Effector CD8-positive, alpha-beta T cell (primary cell): ENCODE results near the gene MAGEA9.
"Not testable (repeated sequence)": the region's sequence is repeated elsewhere in the genome, so short reads cannot be mapped to it uniquely, and the experiment has no call there.

Experiments
- DNase-seq: peaks from one replicate; lab custom pipeline; 2025; lab: John Stamatoyannopoulos, UW
- total RNA-seq, 4 experiments: gene quantifications; one replicate each; lab custom pipeline; 2026; lab: John Stamatoyannopoulos, UW

The MAGEA9 gene
- total RNA-seq, result 0 reads per million in 4 experiments

DNA sequence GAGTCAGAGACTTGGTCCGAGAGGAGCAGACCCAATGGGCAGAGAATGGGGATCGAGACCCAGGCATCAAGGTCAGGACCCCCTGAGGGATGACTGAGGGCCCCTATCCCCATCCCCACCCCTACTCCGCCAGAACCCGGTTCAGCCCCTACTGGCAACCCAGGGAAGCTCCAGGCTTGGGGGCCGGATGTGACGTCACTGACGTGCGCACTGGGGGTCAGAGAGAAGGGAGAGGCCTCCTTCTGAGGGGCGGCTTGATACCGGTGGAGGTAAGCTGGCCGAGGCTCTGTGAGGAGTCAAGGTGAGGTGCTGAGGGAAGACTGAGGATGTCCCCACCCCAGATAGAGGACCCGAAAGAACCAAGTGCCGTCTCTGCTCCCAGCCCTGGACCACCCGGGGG, at the start of gene MAGEA9:
MAGEA9 (plus strand) TSS at position 204 of the 400 bp plus-strand sequence. CDS start 4,281 bp downstream, outside the sequence.
- DNase-seq, result not testable (repeated sequence)

GRCh38 chrX:149742269-149742668, 39.5 kb upstream of the MAGEA9 start:
- DNase-seq, result not testable (repeated sequence)

GRCh38 chrX:149746390-149747007, 35.2 kb upstream of the MAGEA9 start:
- not testable (repeated sequence) for DNase-seq

DNA sequence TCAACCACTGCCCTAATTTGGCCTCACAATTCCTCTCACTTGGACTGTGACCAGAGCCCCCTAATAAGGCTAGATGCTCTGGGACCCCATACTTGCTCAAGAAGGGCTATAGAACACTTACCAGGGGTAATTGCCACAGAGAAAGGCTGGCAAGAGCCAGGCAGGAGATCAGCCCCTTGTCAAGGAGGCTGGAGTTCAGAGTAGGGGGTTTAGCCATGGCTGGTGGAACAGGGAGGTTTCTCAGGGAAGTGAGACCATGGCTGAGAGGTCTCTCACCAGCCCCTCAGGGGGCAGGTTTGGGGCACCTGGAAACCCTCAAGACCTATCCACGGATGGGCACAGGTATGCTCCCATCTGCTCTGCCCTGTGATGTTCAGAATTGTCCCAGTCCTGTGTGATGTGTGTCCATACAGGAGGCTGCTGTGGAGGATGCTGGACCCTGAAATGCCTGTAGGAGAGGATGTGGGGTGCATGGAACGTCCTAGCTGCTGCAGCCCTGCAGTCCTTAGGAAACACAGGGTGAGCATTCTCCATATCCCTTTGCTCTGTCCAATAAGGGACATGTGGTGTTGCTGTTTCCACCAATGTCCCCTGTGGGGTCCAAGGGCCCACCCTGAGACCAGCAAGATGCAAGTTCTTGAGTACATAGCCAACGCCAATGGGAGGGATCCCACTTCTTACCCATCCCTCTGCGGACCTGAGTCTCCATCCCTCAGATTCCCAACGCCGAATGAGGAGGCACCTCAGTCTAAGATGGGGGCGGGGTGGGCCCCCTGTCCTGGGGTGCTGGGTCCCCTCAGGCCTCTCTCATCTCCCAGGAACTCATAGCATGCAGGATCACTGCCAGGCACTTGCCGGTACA, 24.3 kb upstream of the MAGEA9 start:
- DNase-seq, result no peak

- no peak for DNase-seq
Measured at GRCh38 chrX:149758068-149758714, 23.5 kb upstream of the MAGEA9 start.

DNA sequence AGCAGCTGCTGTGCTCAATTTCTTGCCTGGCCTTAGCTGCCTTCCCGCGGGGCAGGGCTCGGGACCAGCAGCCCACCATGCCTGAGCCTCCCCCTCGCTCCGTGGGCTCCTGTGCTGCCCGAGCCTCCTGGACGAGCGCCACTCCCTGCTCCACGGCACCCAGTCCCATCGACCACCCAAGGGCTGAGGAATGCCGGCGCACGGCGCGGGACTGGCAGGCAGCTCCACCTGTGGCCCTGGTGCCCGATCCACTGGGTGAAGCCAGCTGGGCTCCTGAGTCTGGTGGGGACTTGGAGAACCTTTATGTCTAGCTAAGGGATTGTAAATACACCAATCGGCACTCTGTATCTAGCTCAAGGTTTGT, 23.0 kb upstream of the MAGEA9 start:
- not testable (repeated sequence) for DNase-seq

- DNase-seq, result no peak
Measured at GRCh38 chrX:149759824-149760223, 21.9 kb upstream of the MAGEA9 start.

GRCh38 chrX:149760965-149761364, 20.8 kb upstream of the MAGEA9 start:
- DNase-seq, result no peak

DNA sequence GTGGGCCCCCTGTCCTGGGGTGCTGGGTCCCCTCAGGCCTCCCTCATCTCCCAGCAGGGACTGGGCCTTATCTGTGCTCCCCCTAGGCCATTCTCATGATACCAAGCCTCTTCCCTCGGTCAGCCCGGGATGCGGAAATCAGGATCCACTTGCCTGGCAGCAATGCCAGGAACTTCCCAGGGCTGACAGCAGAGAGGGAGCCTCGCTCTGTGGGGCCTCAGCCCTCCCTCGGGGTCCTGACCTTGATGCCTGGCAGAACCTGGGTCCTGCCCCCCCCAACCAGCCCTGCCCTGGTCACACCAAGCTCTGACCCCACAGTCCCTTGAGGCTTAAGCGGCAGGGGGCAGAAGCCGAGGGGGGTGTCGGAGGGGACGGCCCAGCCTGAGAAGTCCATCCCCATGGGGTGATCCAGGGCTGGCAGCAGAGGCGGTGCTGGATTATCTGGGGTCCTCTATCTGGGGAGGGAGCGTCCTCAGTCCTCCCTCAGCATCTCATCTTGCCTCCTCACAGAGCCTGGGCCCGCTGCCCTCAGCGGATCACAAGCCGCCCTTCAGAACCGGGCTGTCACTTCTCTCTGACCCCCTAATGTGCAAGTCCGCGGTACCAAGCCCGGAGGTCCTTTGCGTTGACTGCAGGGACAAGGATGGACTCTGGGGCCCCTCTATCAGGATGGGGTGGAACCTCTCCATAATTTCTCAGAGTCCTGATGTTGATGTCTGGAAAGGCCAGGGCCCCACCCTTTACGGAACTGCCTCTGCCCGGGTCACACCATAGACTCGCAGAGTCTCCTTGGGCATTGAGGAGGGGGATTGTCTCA, 19.7 kb upstream of the MAGEA9 start:
- not testable (repeated sequence) for DNase-seq

- DNase-seq, result no peak
Measured at GRCh38 chrX:149762696-149763614, 18.8 kb upstream of the MAGEA9 start.

DNA sequence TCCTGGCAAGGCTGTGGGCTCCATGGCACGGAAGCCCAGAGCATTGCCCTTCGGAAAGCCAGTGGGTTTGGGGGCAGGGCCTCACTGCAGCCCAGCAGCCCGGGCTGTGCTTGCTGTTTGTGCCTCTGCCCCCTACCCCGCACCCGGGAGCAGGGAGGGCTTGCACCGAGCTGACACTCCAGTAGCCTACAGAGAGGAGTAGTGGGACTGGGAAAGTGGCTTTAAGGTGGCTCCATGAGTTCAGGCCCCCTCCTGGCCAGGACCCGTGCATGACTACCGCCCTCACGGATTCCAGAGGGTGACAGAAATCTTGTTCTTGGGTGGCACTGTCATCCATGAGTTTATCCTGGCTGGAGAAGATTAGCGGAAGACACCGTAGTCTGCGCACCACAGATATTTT, 11.4 kb upstream of the MAGEA9 start:
- not testable (repeated sequence) for DNase-seq

DNA sequence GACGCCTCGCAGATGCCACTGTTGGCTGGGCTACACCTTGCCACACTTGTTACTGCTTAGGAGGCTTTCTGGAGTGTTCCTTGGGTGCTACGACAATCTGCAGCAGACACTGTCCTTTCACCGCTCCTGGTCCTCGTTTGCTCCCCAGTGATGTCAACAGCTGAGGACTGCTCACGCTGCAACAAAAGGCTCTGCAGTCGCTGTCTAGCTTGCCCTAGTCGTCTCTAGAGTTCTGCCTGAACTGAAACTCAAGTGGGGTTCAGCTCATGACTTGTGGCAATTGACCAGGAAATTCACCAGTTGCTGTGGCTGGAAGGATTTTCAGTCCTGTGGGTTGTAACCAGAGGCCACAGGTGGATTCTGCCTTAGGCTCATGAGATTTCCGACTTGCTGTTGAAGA, 8.7 kb upstream of the MAGEA9 start:
- DNase-seq, result not testable (repeated sequence)

DNA sequence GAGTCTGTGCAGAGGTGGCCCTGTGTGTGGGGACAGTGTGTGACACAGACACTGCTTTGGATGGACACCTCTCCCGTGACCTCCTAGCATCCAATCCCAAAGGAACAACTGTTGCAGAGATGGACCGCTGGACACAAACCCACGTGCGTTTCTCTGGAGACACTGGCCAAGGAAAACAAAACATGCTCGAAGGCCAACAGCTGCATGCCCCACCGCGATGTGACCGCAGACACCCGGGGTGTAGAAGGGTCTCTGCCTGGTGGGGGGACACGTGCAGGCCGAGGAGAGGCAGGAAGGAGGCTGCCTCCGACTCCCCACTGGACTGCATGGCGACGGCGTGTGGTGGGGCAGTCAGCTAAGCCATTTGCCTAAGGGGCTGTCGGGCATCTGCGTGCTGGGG, 8.0 kb upstream of the MAGEA9 start, which contains the start of gene HSFX1:
HSFX1 (plus strand) TSS at position 301 of the 400 bp plus-strand sequence. CDS start 614 bp downstream, outside the sequence.
- not testable (repeated sequence) for DNase-seq

- not testable (repeated sequence) for DNase-seq
Measured at GRCh38 chrX:149777999-149778398, 3.7 kb upstream of the MAGEA9 start.

DNA sequence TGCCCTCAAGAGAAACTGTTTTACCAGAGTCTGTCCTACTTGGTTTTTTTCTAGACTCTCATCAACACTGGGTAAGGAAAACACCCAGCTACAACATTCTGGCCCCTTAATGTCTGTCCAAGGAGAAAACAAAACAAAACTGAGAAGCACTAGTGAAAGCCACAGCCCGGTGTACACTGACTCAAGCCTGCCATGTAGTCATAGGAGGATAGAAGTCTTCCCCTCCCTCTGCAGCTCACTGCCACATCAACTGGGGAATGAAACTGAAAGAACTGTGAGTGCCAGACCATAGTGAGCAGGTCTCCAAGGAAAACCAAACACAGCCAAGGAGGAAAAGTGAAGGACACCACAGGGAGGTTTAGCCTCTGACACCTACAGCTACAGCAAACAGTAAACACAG, 13.8 kb downstream of the MAGEA9 start:
- not testable (repeated sequence) for DNase-seq

DNA sequence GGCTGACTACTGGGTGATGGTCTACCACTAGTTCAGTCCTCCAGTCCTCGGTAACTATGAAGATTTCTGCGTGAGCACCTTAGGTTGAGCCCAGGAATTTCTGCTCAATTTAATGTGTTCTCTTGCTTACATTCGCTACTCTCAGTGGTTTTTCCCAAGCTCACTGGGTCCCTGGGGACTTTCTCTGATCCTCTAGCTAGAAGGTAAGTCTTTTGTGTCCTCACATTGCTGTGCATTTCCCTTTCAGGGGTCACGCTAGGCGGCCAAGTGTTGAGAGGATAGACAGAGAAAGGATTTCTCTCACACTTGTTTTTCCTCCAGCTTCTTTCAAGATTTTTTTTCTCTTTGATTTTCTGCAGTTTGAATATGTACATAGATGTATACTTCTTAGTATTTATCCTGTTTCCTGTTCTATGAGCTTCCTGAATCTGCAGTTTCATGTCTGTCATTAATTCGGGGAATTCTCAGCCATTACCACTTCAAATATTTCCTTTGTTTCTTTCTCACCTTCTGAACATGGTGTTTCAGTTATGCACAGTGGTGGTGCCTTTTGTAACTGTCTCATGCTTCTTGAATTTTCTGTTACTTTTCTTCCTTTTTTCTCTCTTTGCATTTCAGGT, 17.5 kb downstream of the MAGEA9 start:
- no peak for DNase-seq

- DNase-seq, result no peak
Measured at GRCh38 chrX:149799938-149800337, 18.2 kb downstream of the MAGEA9 start.

DNA sequence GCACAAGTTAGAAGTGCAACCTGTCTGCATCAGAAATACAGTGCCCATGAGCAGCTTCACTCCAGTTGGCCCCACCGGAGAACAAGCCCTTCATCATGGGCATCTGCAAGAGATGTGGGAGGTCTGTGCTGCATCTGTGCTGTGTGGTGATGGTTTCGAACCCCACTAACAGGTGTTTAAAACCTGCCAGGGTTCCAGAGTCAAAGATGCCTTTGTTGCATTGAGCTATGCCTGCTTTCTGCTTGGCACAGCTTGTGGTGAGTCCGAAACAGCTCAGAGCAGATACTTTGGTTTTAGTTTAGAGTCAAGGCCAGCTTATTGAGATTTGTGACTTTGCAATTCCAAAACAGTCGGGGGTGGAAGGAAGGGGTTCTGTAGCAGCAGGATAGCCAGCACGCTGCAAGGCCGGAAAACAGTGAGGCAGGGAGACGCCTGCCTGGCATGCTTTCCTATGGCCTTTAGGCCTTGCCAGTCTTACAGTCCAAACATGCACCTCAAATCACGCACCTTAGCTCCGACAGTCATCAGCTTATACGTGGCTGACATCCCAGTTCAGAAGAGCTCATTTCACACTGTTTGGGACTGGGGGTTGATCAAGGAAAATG, 21.8 kb downstream of the MAGEA9 start:
- no peak for DNase-seq

DNA sequence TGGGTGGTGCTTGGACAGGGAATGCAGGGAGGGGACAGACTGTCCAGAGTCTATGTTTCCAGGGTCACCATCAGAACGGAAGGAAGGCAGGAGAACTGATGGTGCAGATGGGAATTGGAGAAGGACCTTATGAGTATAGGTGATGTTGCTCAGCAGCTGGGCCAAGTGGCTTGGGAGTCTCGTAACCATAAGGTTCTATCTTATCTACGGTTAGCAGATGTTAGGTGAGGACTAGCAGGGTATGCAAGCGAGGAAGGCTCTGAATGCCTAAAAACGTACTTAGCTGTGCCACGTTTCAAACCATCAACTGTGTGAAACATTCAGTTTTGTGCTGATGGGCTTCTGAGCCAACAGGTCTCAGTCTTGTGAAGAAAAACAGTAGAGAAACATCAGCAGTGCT, 22.4 kb downstream of the MAGEA9 start:
- DNase-seq, result no peak
